Neural progenitor cell (in vitro differentiated cells): ENCODE data around the gene RAG2. TPM values are rescaled to one million over a fixed set of nuclear protein-coding genes. Genes with fewer than 3 reads are reported as not detected.
A peak's percentile ranks its signal among the peaks of the same experiment; 100 is the strongest.

Source experiments
- DNase-seq: peaks from one replicate; pipeline ENCODE4 v3.0.0-alpha.2; 2016; ENCODE audit warnings: low spot score
- H2AFZ ChIP-seq: fragments of 200-600 bp; sonication (generic); replicated peaks from 2 replicates; pipeline ENCODE4 v1.6.1; 2016; ENCODE audit warnings: antibody characterized with exemption
- H3F3A ChIP-seq: fragments of 200-600 bp; sonication (generic); 2 replicates; pipeline ENCODE4 v1.6.1; 2016; ENCODE audit warnings: antibody characterized with exemption, low read depth
- H3K27ac ChIP-seq: fragments of 200-600 bp; sonication (generic); 2 replicates; pipeline ENCODE4 v1.5.1; 2016; ENCODE audit warnings: mild to moderate bottlenecking
- H3K27me3 ChIP-seq: fragments of 200-600 bp; sonication (generic); 2 replicates; pipeline ENCODE4 v1.6.1; 2016; ENCODE audit warnings: mild to moderate bottlenecking, moderate library complexity
- H3K36me3 ChIP-seq: fragments of 200-600 bp; sonication (generic); 2 replicates; pipeline ENCODE4 v1.5.1; 2016
- H3K4me1 ChIP-seq: fragments of 200-600 bp; sonication (generic); 2 replicates; pipeline ENCODE4 v1.6.1; 2016; ENCODE audit warnings: mixed run types
- H3K4me2 ChIP-seq: fragments of 200-600 bp; sonication (generic); 2 replicates; pipeline ENCODE4 v1.6.1; 2016
- H3K4me3 ChIP-seq: fragments of 200-600 bp; sonication (generic); 2 replicates; pipeline ENCODE4 v1.5.1; 2016
- H3K79me2 ChIP-seq: fragments of 200-600 bp; sonication (generic); 2 replicates; pipeline ENCODE4 v1.6.1; 2016; ENCODE audit warnings: low read depth
- H3K9ac ChIP-seq: fragments of 200-600 bp; sonication (generic); 2 replicates; pipeline ENCODE4 v1.6.1; 2016
- H3K9me3 ChIP-seq: fragments of 200-600 bp; sonication (generic); 2 replicates; pipeline ENCODE4 v1.5.1; 2016; ENCODE audit warnings: low read depth
- H4K20me1 ChIP-seq: fragments of 200-600 bp; sonication (generic); 2 replicates; pipeline ENCODE4 v1.6.1; 2016; ENCODE audit warnings: low read depth
- H3K27ac Mint-ChIP-seq: 3 replicates; pipeline ENCODE4 v1.8.0; 2021; ENCODE audit warnings: mixed read lengths
- H3K27me3 Mint-ChIP-seq: 2 replicates; pipeline ENCODE4 v1.8.0; 2022; ENCODE audit warnings: low read depth, mild to moderate bottlenecking, inconsistent platforms, moderate library complexity, mixed read lengths; ENCODE audit not compliant: insufficient read depth
- H3K36me3 Mint-ChIP-seq: 3 replicates; pipeline ENCODE4 v1.8.0; 2021; ENCODE audit warnings: mixed read lengths
- H3K4me1 Mint-ChIP-seq: 3 replicates; pipeline ENCODE4 v1.8.0; 2021; ENCODE audit warnings: mixed read lengths
- H3K4me3 Mint-ChIP-seq: 3 replicates; pipeline ENCODE4 v1.8.0; 2021; ENCODE audit warnings: mild to moderate bottlenecking, moderate library complexity, mixed read lengths
- H3K9me3 Mint-ChIP-seq: 3 replicates; pipeline ENCODE4 v1.8.0; 2020; ENCODE audit warnings: mixed read lengths
- EZH2 ChIP-seq: fragments of 200-600 bp; sonication (generic); IDR thresholded peaks from 2 replicates; pipeline ENCODE4 v1.6.1; 2017; ENCODE audit warnings: antibody characterized with exemption, mild to moderate bottlenecking, moderate library complexity
- EZH2phosphoT487 ChIP-seq: fragments of 200-600 bp; sonication (generic); IDR thresholded peaks from 2 replicates; pipeline ENCODE4 v1.6.1; 2017; ENCODE audit warnings: antibody characterized with exemption
- total RNA-seq: library from RNA; depleted of rRNA; stranded (reverse); fragments of >200 nt; gene quantifications from 2 replicates; pipeline ENCODE4 v1.2.3, GENCODE V29; 2015; ENCODE audit warnings: low replicate concordance
- TF ChIP-seq, protein P1 (sequence below): fragments of 200-600 bp; sonication (generic); IDR thresholded peaks from 2 replicates; pipeline ENCODE4 v1.5.1; 2017; ENCODE audit warnings: antibody characterized with exemption, mild to moderate bottlenecking

The RAG2 gene
- total RNA-seq, 1 donor from 2014 or later, result 0.15 TPM

DNA sequence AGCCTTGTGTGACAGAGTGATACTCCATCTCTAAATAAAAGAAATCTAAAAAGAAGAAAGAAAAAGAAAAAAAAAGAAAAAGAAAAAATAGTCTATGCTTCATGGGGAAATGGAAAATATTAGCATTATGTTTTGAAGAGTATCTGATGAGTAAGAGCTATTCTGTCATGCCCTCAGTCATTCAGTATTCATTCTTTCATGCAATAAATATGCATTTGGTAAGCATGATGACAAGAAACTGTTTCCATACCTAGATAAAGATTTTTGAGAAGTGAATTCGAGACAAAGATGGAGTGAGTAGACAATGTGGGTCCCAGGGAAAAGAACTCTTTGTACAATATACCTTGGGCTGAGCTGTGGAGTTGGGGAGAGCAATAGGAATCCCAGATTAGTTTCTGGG lies 9.9 kb downstream of the RAG2 start:
- Histone ChIP-seq H3K36me3 (no peaks in the 10 kb centered on the region), H3K79me2 (no peaks in the 10 kb centered on the region), H3K4me1 (no peaks in the 10 kb centered on the region), H3K9ac (no peak overlapping the region), H3K27ac (no peak overlapping the region), H4K20me1 (no peaks in the 10 kb centered on the region), H3K4me2 (no peak overlapping the region), H3F3A (no peaks in the 10 kb centered on the region), H2AFZ (no peak overlapping the region), H3K27me3 (peaks cover 92% of the 10 kb centered on the region), H3K4me3 (no peak overlapping the region), H3K9me3 (no peaks in the 10 kb centered on the region)
- TF ChIP-seq EZH2 (no peak), EZH2phosphoT487 (no peak)
- TF ChIP-seq, protein P1, sequence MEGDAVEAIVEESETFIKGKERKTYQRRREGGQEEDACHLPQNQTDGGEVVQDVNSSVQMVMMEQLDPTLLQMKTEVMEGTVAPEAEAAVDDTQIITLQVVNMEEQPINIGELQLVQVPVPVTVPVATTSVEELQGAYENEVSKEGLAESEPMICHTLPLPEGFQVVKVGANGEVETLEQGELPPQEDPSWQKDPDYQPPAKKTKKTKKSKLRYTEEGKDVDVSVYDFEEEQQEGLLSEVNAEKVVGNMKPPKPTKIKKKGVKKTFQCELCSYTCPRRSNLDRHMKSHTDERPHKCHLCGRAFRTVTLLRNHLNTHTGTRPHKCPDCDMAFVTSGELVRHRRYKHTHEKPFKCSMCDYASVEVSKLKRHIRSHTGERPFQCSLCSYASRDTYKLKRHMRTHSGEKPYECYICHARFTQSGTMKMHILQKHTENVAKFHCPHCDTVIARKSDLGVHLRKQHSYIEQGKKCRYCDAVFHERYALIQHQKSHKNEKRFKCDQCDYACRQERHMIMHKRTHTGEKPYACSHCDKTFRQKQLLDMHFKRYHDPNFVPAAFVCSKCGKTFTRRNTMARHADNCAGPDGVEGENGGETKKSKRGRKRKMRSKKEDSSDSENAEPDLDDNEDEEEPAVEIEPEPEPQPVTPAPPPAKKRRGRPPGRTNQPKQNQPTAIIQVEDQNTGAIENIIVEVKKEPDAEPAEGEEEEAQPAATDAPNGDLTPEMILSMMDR, result no peak
- H3K4me3 Mint-ChIP-seq, result no peak overlapping the region
- no peak for DNase-seq
- H3K27ac Mint-ChIP-seq, result no peak overlapping the region
- H3K36me3 Mint-ChIP-seq, result no peaks in the 10 kb centered on the region
- H3K9me3 Mint-ChIP-seq, result no peaks in the 10 kb centered on the region
- H3K27me3 Mint-ChIP-seq, result peaks cover 6% of the 10 kb centered on the region
- no peaks in the 10 kb centered on the region for H3K4me1 Mint-ChIP-seq

DNA sequence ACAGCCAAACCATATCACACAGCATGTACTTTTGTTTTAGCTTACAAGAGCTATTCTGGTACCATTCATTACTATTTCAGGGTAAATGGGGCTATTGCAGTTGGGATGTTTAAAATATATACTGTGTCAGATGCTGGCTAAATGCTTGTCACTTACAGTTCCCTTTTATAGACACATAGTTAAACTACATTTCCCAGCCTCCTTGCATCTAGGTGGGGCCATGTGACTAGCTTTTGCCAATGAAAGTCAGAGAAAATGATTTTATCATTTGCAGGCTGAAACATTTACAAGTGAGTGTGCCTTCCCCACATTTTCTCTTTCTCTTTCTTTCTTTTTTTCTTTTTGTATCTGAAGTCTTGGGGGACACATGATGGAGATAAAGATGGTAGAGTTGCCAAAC lies 11.5 kb downstream of the RAG2 start:
- H3K27me3 ChIP-seq, result peaks cover 77% of the 10 kb centered on the region
- no peak overlapping the region for H2AFZ ChIP-seq
- H3K4me1 Mint-ChIP-seq, result no peaks in the 10 kb centered on the region
- H3K27ac Mint-ChIP-seq, result no peak overlapping the region
- no peaks in the 10 kb centered on the region for H3F3A ChIP-seq
- TF ChIP-seq EZH2phosphoT487, result no peak
- TF ChIP-seq, protein P1, result no peak
- no peak for DNase-seq
- no peaks in the 10 kb centered on the region for H3K9me3 ChIP-seq
- H3K79me2 ChIP-seq, result no peaks in the 10 kb centered on the region
- H3K4me2 ChIP-seq, result no peak overlapping the region
- H4K20me1 ChIP-seq, result no peaks in the 10 kb centered on the region
- no peak overlapping the region for H3K4me3 Mint-ChIP-seq
- peaks cover 7% of the 10 kb centered on the region for H3K9me3 Mint-ChIP-seq
- H3K27me3 Mint-ChIP-seq, result peaks cover 6% of the 10 kb centered on the region
- H3K4me1 ChIP-seq, result no peaks in the 10 kb centered on the region
- H3K4me3 ChIP-seq, result no peak overlapping the region
- no peaks in the 10 kb centered on the region for H3K36me3 Mint-ChIP-seq
- no peak overlapping the region for H3K9ac ChIP-seq
- H3K36me3 ChIP-seq, result no peaks in the 10 kb centered on the region
- H3K27ac ChIP-seq, result no peak overlapping the region

DNA sequence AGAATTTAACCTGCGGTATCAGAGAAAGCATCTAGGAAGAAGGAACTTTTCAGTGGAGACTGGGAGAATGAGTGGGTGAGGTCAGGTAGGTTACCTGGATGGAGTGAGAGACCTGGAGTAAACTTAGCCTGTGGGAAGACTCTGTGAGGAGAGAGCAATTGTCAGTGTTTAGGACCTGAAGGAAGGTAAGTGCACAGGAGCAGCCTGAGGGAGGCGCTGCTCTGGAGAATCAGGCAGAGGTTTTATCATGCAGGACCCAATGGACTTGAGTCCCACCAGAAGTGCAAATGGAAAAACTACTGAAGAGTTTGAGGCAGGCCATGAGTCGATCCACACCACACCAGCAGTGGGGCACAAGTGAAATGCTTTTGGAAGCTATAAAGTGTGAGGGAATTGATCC lies 14.4 kb downstream of the RAG2 start:
- TF ChIP-seq EZH2 (no peak), EZH2phosphoT487 (no peak)
- TF ChIP-seq, protein P1, result peak; percentile 15
- Mint-ChIP-seq H3K9me3 (peaks cover 7% of the 10 kb centered on the region), H3K27ac (no peak overlapping the region), H3K4me1 (no peaks in the 10 kb centered on the region), H3K4me3 (no peak overlapping the region), H3K36me3 (no peaks in the 10 kb centered on the region), H3K27me3 (peaks cover 2% of the 10 kb centered on the region)
- no peak overlapping the region for H2AFZ ChIP-seq
- H3K79me2 ChIP-seq, result no peaks in the 10 kb centered on the region
- no peaks in the 10 kb centered on the region for H3F3A ChIP-seq
- H3K4me1 ChIP-seq, result no peaks in the 10 kb centered on the region
- peaks cover 48% of the 10 kb centered on the region for H3K27me3 ChIP-seq
- H3K27ac ChIP-seq, result no peak overlapping the region
- H3K36me3 ChIP-seq, result no peaks in the 10 kb centered on the region
- no peak for DNase-seq
- no peak overlapping the region for H3K4me3 ChIP-seq
- H4K20me1 ChIP-seq, result no peaks in the 10 kb centered on the region
- H3K9me3 ChIP-seq, result no peaks in the 10 kb centered on the region
- no peak overlapping the region for H3K4me2 ChIP-seq
- no peak overlapping the region for H3K9ac ChIP-seq

DNA sequence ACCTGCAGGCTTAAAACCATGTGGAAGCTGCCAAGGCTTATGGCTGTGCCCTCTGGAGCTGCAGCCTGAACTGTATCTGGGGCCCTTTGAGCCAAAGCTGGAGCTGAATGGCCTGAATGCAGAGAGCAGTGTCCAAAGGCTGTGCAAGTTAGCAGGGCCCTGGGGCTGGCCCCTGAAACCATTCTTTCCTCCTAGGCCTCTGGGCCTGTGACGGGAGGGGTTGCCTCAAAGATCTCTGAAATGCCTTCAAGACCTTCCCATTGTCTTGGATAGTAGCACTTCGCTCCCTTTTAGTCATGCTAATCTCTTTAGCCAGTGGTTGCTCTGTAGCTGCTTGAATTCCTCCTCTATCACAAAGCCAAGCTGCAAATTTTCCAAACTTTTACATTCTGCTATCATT lies 16.5 kb downstream of the RAG2 start:
- TF ChIP-seq, protein P1, result no peak
- no peak for TF ChIP-seq EZH2phosphoT487
- no peak for TF ChIP-seq EZH2
- Histone ChIP-seq H3K79me2 (no peaks in the 10 kb centered on the region), H3F3A (no peaks in the 10 kb centered on the region)

More for the DNA sequence above, 16.5 kb downstream of the RAG2 start:
- H3K27ac Mint-ChIP-seq, result no peak overlapping the region
- Histone ChIP-seq H3K4me2 (no peak overlapping the region), H3K4me1 (no peaks in the 10 kb centered on the region), H3K9me3 (no peaks in the 10 kb centered on the region), H3K36me3 (no peaks in the 10 kb centered on the region), H3K27me3 (peaks cover 26% of the 10 kb centered on the region), H3K9ac (no peak overlapping the region), H2AFZ (no peak overlapping the region), H3K4me3 (no peak overlapping the region), H4K20me1 (no peaks in the 10 kb centered on the region), H3K27ac (no peak overlapping the region)
- DNase-seq, result no peak
- no peaks in the 10 kb centered on the region for H3K27me3 Mint-ChIP-seq
- peaks cover 7% of the 10 kb centered on the region for H3K9me3 Mint-ChIP-seq
- H3K36me3 Mint-ChIP-seq, result no peaks in the 10 kb centered on the region
- H3K4me1 Mint-ChIP-seq, result no peaks in the 10 kb centered on the region
- no peak overlapping the region for H3K4me3 Mint-ChIP-seq
